Measurements from ENCODE around the gene SESN1.

DNA sequence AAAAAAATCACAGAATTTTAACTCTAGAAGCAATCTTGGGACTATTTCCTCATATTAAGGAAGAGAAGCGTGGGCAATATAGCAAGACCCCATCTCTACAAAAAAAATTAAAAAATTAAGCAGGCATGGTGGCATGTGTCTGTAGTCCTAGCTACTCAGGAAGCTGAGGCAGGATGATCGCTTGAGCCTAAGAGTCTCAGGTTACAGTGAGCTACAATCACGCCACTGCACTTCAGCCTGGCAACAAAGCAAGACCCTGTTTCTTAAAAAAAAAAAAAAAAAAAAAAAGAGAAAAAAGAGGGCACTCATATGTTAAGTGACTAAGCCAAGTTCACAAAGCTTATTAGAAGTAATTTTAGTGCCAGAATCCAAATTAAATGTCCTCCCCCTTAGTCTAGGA lies 100.8 kb downstream of the SESN1 start:
- no peak for TF ChIP-seq POLR2A (IDR thresholded peaks at IDR 0.05)
- TF ChIP-seq, protein P1, sequence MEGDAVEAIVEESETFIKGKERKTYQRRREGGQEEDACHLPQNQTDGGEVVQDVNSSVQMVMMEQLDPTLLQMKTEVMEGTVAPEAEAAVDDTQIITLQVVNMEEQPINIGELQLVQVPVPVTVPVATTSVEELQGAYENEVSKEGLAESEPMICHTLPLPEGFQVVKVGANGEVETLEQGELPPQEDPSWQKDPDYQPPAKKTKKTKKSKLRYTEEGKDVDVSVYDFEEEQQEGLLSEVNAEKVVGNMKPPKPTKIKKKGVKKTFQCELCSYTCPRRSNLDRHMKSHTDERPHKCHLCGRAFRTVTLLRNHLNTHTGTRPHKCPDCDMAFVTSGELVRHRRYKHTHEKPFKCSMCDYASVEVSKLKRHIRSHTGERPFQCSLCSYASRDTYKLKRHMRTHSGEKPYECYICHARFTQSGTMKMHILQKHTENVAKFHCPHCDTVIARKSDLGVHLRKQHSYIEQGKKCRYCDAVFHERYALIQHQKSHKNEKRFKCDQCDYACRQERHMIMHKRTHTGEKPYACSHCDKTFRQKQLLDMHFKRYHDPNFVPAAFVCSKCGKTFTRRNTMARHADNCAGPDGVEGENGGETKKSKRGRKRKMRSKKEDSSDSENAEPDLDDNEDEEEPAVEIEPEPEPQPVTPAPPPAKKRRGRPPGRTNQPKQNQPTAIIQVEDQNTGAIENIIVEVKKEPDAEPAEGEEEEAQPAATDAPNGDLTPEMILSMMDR (IDR thresholded peaks at IDR 0.05) = no peak
